Hepatocyte (in vitro differentiated cells): ENCODE measurements around the gene PARP1. TPM values are rescaled to one million over a fixed set of nuclear protein-coding genes. Genes with fewer than 3 reads are reported as not detected.

Experiments used
- DNase-seq: peaks from one replicate; pipeline ENCODE4 v3.0.0-alpha.2; 2016; ENCODE audit warnings: low spot score
- H2AFZ ChIP-seq: fragments of 200-600 bp; sonication (generic); 2 replicates; pipeline ENCODE4 v1.6.0; 2016; ENCODE audit warnings: antibody characterized with exemption, mild to moderate bottlenecking
- H3K27ac ChIP-seq: fragments of 200-600 bp; sonication (generic); 2 replicates; pipeline ENCODE4 v1.5.1; 2016; ENCODE audit warnings: mild to moderate bottlenecking
- H3K27me3 ChIP-seq: fragments of 200-600 bp; sonication (generic); 2 replicates; pipeline ENCODE4 v1.6.1; 2016
- H3K36me3 ChIP-seq: fragments of 200-600 bp; sonication (generic); replicated peaks from 2 replicates; pipeline ENCODE4 v1.5.1; 2016; ENCODE audit warnings: low read depth; ENCODE audit not compliant: insufficient read depth
- H3K4me1 ChIP-seq: fragments of 200-600 bp; sonication (generic); 2 replicates; pipeline ENCODE4 v1.5.1; 2016; ENCODE audit warnings: mild to moderate bottlenecking, moderate library complexity; ENCODE audit not compliant: insufficient read depth
- H3K4me2 ChIP-seq: fragments of 200-600 bp; sonication (generic); 2 replicates; pipeline ENCODE4 v1.6.0; 2016
- H3K4me3 ChIP-seq: fragments of 200-600 bp; sonication (generic); 2 replicates; pipeline ENCODE4 v1.5.1; 2016; ENCODE audit warnings: mild to moderate bottlenecking
- H3K79me2 ChIP-seq: fragments of 200-600 bp; sonication (generic); 2 replicates; pipeline ENCODE4 v1.6.0; 2017; ENCODE audit warnings: mild to moderate bottlenecking
- H3K9me2 ChIP-seq: fragments of 200-600 bp; sonication (generic); replicated peaks from 2 replicates; pipeline ENCODE4 v1.6.0; 2017; ENCODE audit warnings: mild to moderate bottlenecking; ENCODE audit not compliant: insufficient read depth
- H3K9me3 ChIP-seq: fragments of 200-600 bp; sonication (generic); 2 replicates; pipeline ENCODE4 v1.5.1; 2016; ENCODE audit warnings: low read depth, mild to moderate bottlenecking
- H4K20me1 ChIP-seq: fragments of 200-600 bp; sonication (generic); 2 replicates; pipeline ENCODE4 v1.6.0; 2016; ENCODE audit warnings: mild to moderate bottlenecking; ENCODE audit not compliant: insufficient read depth, poor library complexity, severe bottlenecking
- EZH2 ChIP-seq: fragments of 200-600 bp; sonication (generic); IDR thresholded peaks from 2 replicates; pipeline ENCODE4 v1.6.1; 2016; ENCODE audit warnings: antibody characterized with exemption, mild to moderate bottlenecking, borderline replicate concordance
- EZH2phosphoT487 ChIP-seq: fragments of 200-600 bp; sonication (generic); IDR thresholded peaks from one replicate; pipeline ENCODE4 v1.6.1; 2018; ENCODE audit warnings: antibody characterized with exemption, mild to moderate bottlenecking, low read depth, moderate library complexity; ENCODE audit not compliant: unreplicated experiment, severe bottlenecking
- WGBS: methylation state at CpG from one replicate; pipeline ENCODE4 v1.1.6; 2016; ENCODE audit warnings: low lambda C conversion rate; ENCODE audit errors: missing lambda C conversion rate; 5-methylcytosine and 5-hydroxymethylcytosine counted together
- polyA plus RNA-seq: library from polyadenylated mRNA; unstranded; fragments of >200 nt; fragmentation: Nextera tagmentation; extraction: Ambion mirVana; gene quantifications from 2 replicates; pipeline ENCODE4 v1.2.1, GENCODE V29; 2016
- total RNA-seq: library from RNA; depleted of rRNA; stranded (reverse); fragments of >200 nt; gene quantifications from 2 replicates; pipeline ENCODE4 v1.2.3, GENCODE V29; 2014
- TF ChIP-seq, protein P1 (sequence below): fragments of 200-600 bp; sonication (generic); IDR thresholded peaks from 2 replicates; pipeline ENCODE4 v1.5.1; 2016; ENCODE audit warnings: antibody characterized with exemption, mild to moderate bottlenecking; ENCODE audit not compliant: poor library complexity

The PARP1 gene
- total RNA-seq, result 61.9 and 93.0 TPM in 2 replicates
- 59.7 and 65.5 TPM in 2 replicates for polyA plus RNA-seq

DNA sequence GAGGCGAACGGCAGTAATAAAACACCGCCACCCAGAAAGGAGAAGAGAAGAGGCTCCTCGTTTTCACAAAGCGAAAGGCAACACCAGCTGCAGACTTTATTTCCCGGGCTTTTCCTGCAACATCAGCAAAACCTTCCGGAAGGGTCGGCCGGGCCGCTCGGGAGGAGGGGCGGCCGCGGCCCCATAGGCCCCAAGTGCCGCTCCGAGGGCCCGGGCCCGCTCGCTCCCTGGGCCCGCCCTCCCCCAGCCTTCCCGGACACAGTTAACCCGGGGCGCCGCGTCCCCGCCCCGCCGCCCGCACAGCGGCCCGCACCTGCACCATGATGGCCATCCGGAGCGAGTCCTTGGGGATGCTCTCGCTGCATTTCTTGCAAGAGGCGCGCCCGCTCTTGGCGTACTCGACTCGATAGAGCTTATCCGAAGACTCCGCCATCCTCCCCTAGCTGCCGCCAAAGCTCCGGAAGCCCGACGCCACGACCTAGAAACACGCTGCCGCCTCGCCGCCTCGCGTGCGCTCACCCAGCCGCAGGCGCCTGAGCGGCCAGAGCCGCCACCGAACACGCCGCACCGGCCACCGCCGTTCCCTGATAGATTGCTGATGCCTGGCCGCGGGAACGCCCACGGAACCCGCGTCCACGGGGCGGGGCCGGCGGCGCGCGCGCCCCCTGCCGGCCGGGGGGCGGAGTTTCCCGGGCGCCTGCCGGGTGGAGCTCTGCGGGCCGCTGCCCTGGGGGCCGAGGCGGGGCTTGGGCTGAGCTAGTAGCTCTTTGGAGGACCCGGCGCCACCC is at the start of gene PARP1:
PARP1 (minus strand) TSS at position 597 of the 788 bp plus-strand sequence; CDS start at position 433, 164 bp downstream.
- under 1% methylated on average over 69 of the region's 90 CpGs for WGBS
- peak within 1 kb of the TSS; percentile 93 for H3K4me2 ChIP-seq
- H3K4me3 ChIP-seq, result peak within 1 kb of the TSS; percentile 85
- H3K27me3 ChIP-seq, result no peaks in the 10 kb centered on the region
- H3K36me3 ChIP-seq, result no peaks in the 10 kb centered on the region
- no peaks in the 10 kb centered on the region for H3K9me2 ChIP-seq
- peaks cover 45% of the 10 kb centered on the region for H3K79me2 ChIP-seq
- peak within 1 kb of the TSS; percentile 77 for H3K27ac ChIP-seq
- no peaks in the 10 kb centered on the region for H3K9me3 ChIP-seq
- H4K20me1 ChIP-seq, result peaks cover 25% of the 10 kb centered on the region
- peak within 1 kb of the TSS; percentile 87 for H2AFZ ChIP-seq
- no peak for TF ChIP-seq EZH2
- TF ChIP-seq EZH2phosphoT487, result no peak
- TF ChIP-seq, protein P1, sequence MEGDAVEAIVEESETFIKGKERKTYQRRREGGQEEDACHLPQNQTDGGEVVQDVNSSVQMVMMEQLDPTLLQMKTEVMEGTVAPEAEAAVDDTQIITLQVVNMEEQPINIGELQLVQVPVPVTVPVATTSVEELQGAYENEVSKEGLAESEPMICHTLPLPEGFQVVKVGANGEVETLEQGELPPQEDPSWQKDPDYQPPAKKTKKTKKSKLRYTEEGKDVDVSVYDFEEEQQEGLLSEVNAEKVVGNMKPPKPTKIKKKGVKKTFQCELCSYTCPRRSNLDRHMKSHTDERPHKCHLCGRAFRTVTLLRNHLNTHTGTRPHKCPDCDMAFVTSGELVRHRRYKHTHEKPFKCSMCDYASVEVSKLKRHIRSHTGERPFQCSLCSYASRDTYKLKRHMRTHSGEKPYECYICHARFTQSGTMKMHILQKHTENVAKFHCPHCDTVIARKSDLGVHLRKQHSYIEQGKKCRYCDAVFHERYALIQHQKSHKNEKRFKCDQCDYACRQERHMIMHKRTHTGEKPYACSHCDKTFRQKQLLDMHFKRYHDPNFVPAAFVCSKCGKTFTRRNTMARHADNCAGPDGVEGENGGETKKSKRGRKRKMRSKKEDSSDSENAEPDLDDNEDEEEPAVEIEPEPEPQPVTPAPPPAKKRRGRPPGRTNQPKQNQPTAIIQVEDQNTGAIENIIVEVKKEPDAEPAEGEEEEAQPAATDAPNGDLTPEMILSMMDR, result peak; percentile 71
- peak; percentile 93 for DNase-seq
- peaks cover 25% of the 10 kb centered on the region for H3K4me1 ChIP-seq

DNA sequence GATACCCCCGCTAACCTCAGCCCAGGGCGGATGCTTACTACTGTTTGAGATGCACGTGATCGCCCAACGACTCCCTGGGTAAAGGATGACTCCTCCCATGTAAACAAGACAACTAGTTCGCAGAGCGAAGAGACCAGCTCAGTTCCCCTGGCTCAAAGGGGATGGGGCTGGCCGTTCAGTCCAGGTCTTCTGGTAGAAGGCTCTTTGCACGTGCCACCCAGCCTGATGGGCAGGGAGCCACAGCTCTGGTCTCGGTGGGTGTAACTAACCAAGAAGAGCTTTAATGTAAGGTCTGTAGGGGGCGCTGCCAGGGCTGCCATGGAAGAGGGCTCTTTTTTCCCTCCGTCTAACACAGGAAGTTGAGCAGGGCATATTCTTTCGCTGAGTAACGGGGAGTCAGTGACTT is 49.4 kb upstream of the PARP1 start:
- no peaks in the 10 kb centered on the region for H3K79me2 ChIP-seq
- H2AFZ ChIP-seq, result no peak overlapping the region
- H3K27me3 ChIP-seq, result no peaks in the 10 kb centered on the region
- WGBS, result 53% methylated on average over 14 of the region's 14 CpGs
- no peaks in the 10 kb centered on the region for H3K36me3 ChIP-seq
- no peaks in the 10 kb centered on the region for H3K4me1 ChIP-seq
- no peaks in the 10 kb centered on the region for H3K9me3 ChIP-seq
- no peak overlapping the region for H3K4me3 ChIP-seq
- no peaks in the 10 kb centered on the region for H4K20me1 ChIP-seq
- H3K27ac ChIP-seq, result no peak overlapping the region
- no peak for TF ChIP-seq EZH2
- TF ChIP-seq EZH2phosphoT487, result no peak
- TF ChIP-seq, protein P1, result peak; percentile 8
- no peak for DNase-seq
- no peak overlapping the region for H3K4me2 ChIP-seq
- H3K9me2 ChIP-seq, result no peaks in the 10 kb centered on the region

DNA sequence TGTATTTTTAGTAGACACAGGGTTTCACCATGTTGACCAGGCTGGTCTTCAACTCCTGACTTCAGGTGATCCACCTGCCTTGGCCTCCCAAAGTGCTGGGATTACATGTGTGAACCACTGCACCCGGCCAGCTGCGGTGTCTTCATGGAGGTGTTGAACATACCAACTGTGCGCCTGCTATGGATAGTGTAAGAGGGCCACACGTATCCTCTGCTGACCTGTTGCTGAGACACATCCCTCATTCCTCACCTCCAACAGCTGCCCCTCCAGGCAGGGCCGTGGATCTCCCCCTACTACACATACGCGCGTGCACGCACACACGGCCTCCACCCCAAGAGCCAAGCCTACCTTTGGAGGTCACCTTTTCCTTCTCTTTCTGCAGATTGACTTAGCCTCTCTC is 48.0 kb upstream of the PARP1 start:
- Histone ChIP-seq H2AFZ (no peak overlapping the region), H3K9me3 (no peaks in the 10 kb centered on the region), H3K36me3 (no peaks in the 10 kb centered on the region), H3K27me3 (no peaks in the 10 kb centered on the region), H3K4me2 (no peak overlapping the region), H3K9me2 (no peaks in the 10 kb centered on the region), H4K20me1 (no peaks in the 10 kb centered on the region), H3K27ac (no peak overlapping the region), H3K4me3 (no peak overlapping the region), H3K79me2 (no peaks in the 10 kb centered on the region), H3K4me1 (no peaks in the 10 kb centered on the region)
- no peak for DNase-seq
- WGBS, result 97% methylated on average over 10 of the region's 10 CpGs
- TF ChIP-seq EZH2phosphoT487, result no peak
- TF ChIP-seq EZH2, result no peak
- TF ChIP-seq, protein P1, result no peak
